ENCODE measurements around the gene TENT5D. TPM values are rescaled to one million over a fixed set of nuclear protein-coding genes. Genes with fewer than 3 reads are reported as not detected.
"Not testable (repeated sequence)": the region's sequence is repeated elsewhere in the genome, so short reads cannot be mapped to it uniquely, and the experiment has no call there.

Gene TENT5D
- polyA plus RNA-seq, 2 donors, result not detected

GRCh38 chrX:80468166-80468565 is 47.9 kb downstream of the TENT5D start:
- H3K4me1 ChIP-seq (ENCODE audit: control insufficient read depth in 2 of 2, insufficient read depth in 2 of 2, low read length in 1 of 2); H3K36me3 ChIP-seq (ENCODE audit: control insufficient read depth in 2 of 2, insufficient read depth in 2 of 2, low read length in 1 of 2); H3K9me3 ChIP-seq (ENCODE audit: control insufficient read depth in 2 of 2, insufficient read depth in 1 of 2, low read depth in 1 of 2, low read length in 1 of 2); H3K27me3 ChIP-seq (ENCODE audit: control insufficient read depth in 1 of 2, insufficient read depth in 2 of 2, low read length in 2 of 2); H3K27ac ChIP-seq (ENCODE audit: low read depth in 2 of 2, low read length in 1 of 2); H3K4me3 ChIP-seq (ENCODE audit: low read depth in 1 of 2, low read length in 2 of 2): not testable (repeated sequence)
- 67 to 80% methylated on average over 4 of the region's 4 CpGs for WGBS, 2 donors

- H3K27me3 ChIP-seq (ENCODE audit: control insufficient read depth in 1 of 2, insufficient read depth in 2 of 2, low read length in 2 of 2), result no peaks in the 10 kb centered on the region
- H3K36me3 ChIP-seq (ENCODE audit: control insufficient read depth in 2 of 2, insufficient read depth in 2 of 2, low read length in 1 of 2), result no peaks in the 10 kb centered on the region
- H3K4me1 ChIP-seq (ENCODE audit: control insufficient read depth in 2 of 2, insufficient read depth in 2 of 2, low read length in 1 of 2), result no peaks in the 10 kb centered on the region
- no peak overlapping the region for H3K4me3 ChIP-seq (ENCODE audit: low read depth in 1 of 2, low read length in 2 of 2)
- H3K9me3 ChIP-seq (ENCODE audit: control insufficient read depth in 2 of 2, insufficient read depth in 1 of 2, low read depth in 1 of 2, low read length in 1 of 2), result peaks cover 0 to 5% of the 10 kb centered on the region in 2 donors
- H3K27ac ChIP-seq (ENCODE audit: low read depth in 2 of 2, low read length in 1 of 2), result no peak overlapping the region
These were observed 51.3 kb downstream of the TENT5D start for GRCh38 chrX:80471582-80471981.

DNA sequence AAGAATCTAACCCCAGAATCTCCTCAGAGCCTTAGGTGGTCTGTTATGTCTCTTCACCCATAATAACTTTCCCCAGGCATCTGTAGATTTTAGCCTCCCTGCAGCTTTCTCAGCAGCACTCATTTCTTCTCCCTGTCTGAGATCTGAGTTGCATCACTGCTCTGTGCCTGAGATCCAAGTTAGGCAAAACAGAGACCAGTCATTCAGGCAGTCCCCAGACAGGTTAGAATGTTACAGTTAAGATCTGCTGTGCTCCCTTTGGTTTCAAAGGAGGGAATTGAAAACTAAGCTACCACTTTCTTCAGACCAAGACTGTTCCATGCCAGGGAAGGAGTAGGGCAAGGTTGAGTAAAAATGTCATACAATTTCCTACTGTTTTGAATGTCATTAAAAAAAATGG is 65.3 kb downstream of the TENT5D start:
- H3K9me3 ChIP-seq (ENCODE audit: control insufficient read depth in 2 of 2, insufficient read depth in 1 of 2, low read depth in 1 of 2, low read length in 1 of 2), result peaks cover 0 to 3% of the 10 kb centered on the region in 2 donors
- H3K27me3 ChIP-seq (ENCODE audit: control insufficient read depth in 1 of 2, insufficient read depth in 2 of 2, low read length in 2 of 2), result peaks cover 0 to 2% of the 10 kb centered on the region in 2 donors
- H3K36me3 ChIP-seq (ENCODE audit: control insufficient read depth in 2 of 2, insufficient read depth in 2 of 2, low read length in 1 of 2), result no peaks in the 10 kb centered on the region
- no peaks in the 10 kb centered on the region for H3K4me1 ChIP-seq (ENCODE audit: control insufficient read depth in 2 of 2, insufficient read depth in 2 of 2, low read length in 1 of 2)
- H3K27ac ChIP-seq (ENCODE audit: low read depth in 2 of 2, low read length in 1 of 2), result no peak overlapping the region
- H3K4me3 ChIP-seq (ENCODE audit: low read depth in 1 of 2, low read length in 2 of 2), result no peak overlapping the region

- H3K27me3 ChIP-seq (ENCODE audit: control insufficient read depth in 1 of 2, insufficient read depth in 2 of 2, low read length in 2 of 2), result peaks cover 0 to 2% of the 10 kb centered on the region in 2 donors
- no peak overlapping the region for H3K27ac ChIP-seq (ENCODE audit: low read depth in 2 of 2, low read length in 1 of 2)
- 70 to 80% methylated on average over 1 of the region's 1 CpG for WGBS, 2 donors
- H3K36me3 ChIP-seq (ENCODE audit: control insufficient read depth in 2 of 2, insufficient read depth in 2 of 2, low read length in 1 of 2), result no peaks in the 10 kb centered on the region
- no peaks in the 10 kb centered on the region for H3K4me1 ChIP-seq (ENCODE audit: control insufficient read depth in 2 of 2, insufficient read depth in 2 of 2, low read length in 1 of 2)
- H3K4me3 ChIP-seq (ENCODE audit: low read depth in 1 of 2, low read length in 2 of 2), result no peak overlapping the region
- H3K9me3 ChIP-seq (ENCODE audit: control insufficient read depth in 2 of 2, insufficient read depth in 1 of 2, low read depth in 1 of 2, low read length in 1 of 2), result peaks cover 0 to 3% of the 10 kb centered on the region in 2 donors
These were observed 66.1 kb downstream of the TENT5D start for GRCh38 chrX:80486299-80486698.

- H3K9me3 ChIP-seq (ENCODE audit: control insufficient read depth in 2 of 2, insufficient read depth in 1 of 2, low read depth in 1 of 2, low read length in 1 of 2), result peaks cover 0 to 3% of the 10 kb centered on the region in 2 donors
- H3K27ac ChIP-seq (ENCODE audit: low read depth in 2 of 2, low read length in 1 of 2), result no peak overlapping the region
- no peak overlapping the region for H3K4me3 ChIP-seq (ENCODE audit: low read depth in 1 of 2, low read length in 2 of 2)
- H3K27me3 ChIP-seq (ENCODE audit: control insufficient read depth in 1 of 2, insufficient read depth in 2 of 2, low read length in 2 of 2), result peaks cover 0 to 2% of the 10 kb centered on the region in 2 donors
- H3K4me1 ChIP-seq (ENCODE audit: control insufficient read depth in 2 of 2, insufficient read depth in 2 of 2, low read length in 1 of 2), result no peaks in the 10 kb centered on the region
- no peaks in the 10 kb centered on the region for H3K36me3 ChIP-seq (ENCODE audit: control insufficient read depth in 2 of 2, insufficient read depth in 2 of 2, low read length in 1 of 2)
These were observed 68.9 kb downstream of the TENT5D start for GRCh38 chrX:80489166-80489565.

All from esophagus (tissue), 2 donors.